ENCODE results near the gene TSHZ1. TPM values are rescaled to one million over a fixed set of nuclear protein-coding genes. Genes with fewer than 3 reads are reported as not detected.

Gene TSHZ1
- total RNA-seq, 1 donor from 2014 or later, result 1.3 TPM

DNA sequence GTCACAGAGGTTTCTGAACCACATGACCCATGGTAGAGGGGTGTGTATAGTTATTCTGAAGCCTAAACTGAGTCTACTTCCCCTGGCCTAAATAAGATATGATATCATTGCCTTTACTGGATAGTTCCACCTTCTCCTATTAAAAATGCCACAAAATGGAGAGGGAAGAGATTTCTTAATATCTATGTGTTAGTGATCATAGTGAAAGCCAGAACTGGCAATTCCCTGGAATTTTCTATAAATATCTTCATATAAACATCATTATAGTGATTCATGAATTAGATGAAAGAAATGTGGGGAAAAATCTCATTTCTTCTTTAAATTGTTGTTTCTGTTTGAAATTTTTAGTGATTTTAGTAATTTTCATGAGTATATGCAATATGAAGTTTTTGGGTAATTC lies 45.8 kb downstream of the TSHZ1 start:
- TF ChIP-seq, protein P1, sequence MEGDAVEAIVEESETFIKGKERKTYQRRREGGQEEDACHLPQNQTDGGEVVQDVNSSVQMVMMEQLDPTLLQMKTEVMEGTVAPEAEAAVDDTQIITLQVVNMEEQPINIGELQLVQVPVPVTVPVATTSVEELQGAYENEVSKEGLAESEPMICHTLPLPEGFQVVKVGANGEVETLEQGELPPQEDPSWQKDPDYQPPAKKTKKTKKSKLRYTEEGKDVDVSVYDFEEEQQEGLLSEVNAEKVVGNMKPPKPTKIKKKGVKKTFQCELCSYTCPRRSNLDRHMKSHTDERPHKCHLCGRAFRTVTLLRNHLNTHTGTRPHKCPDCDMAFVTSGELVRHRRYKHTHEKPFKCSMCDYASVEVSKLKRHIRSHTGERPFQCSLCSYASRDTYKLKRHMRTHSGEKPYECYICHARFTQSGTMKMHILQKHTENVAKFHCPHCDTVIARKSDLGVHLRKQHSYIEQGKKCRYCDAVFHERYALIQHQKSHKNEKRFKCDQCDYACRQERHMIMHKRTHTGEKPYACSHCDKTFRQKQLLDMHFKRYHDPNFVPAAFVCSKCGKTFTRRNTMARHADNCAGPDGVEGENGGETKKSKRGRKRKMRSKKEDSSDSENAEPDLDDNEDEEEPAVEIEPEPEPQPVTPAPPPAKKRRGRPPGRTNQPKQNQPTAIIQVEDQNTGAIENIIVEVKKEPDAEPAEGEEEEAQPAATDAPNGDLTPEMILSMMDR (IDR thresholded peaks at IDR 0.05; ENCODE audit: insufficient read depth, low read length, severe bottlenecking), result no peak
- no peaks in the 10 kb centered on the region for H3K36me3 ChIP-seq (ENCODE audit: control insufficient read depth, insufficient read depth, low read length)
- FAIRE-seq, result no peak
- no peaks in the 10 kb centered on the region for H3K27me3 ChIP-seq (ENCODE audit: control insufficient read depth, insufficient read depth, low read length)
- no peak for DNase-seq (ENCODE audit: low read depth)
- H3K4me3 ChIP-seq (ENCODE audit: low read depth, low read length), result no peak overlapping the region

DNA sequence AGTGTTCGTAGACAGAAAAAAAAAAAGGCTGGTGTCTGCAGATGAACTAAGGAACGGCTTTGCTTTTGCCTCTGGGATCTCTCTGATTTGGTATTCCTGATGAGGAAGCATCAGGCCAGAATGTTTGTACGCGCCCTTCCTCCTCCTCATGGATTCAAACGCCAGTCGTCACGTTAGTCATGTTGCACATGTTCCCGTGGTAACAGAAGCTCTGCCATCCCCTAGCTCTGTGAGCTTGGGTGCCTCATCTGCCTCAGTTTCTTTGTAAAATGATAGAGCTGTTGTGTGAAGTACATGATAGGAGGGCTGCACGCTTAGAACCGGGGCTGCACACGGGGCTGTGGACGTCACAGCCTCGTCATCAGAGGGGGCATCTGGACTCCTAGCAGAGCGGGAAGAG lies 47.0 kb downstream of the TSHZ1 start:
- DNase-seq (ENCODE audit: low read depth), result no peak
- TF ChIP-seq, protein P1 (IDR thresholded peaks at IDR 0.05; ENCODE audit: insufficient read depth, low read length, severe bottlenecking), result no peak
- H3K4me3 ChIP-seq (ENCODE audit: low read depth, low read length), result no peak overlapping the region
- H3K27me3 ChIP-seq (ENCODE audit: control insufficient read depth, insufficient read depth, low read length), result no peaks in the 10 kb centered on the region
- no peaks in the 10 kb centered on the region for H3K36me3 ChIP-seq (ENCODE audit: control insufficient read depth, insufficient read depth, low read length)
- FAIRE-seq, result no peak

DNA sequence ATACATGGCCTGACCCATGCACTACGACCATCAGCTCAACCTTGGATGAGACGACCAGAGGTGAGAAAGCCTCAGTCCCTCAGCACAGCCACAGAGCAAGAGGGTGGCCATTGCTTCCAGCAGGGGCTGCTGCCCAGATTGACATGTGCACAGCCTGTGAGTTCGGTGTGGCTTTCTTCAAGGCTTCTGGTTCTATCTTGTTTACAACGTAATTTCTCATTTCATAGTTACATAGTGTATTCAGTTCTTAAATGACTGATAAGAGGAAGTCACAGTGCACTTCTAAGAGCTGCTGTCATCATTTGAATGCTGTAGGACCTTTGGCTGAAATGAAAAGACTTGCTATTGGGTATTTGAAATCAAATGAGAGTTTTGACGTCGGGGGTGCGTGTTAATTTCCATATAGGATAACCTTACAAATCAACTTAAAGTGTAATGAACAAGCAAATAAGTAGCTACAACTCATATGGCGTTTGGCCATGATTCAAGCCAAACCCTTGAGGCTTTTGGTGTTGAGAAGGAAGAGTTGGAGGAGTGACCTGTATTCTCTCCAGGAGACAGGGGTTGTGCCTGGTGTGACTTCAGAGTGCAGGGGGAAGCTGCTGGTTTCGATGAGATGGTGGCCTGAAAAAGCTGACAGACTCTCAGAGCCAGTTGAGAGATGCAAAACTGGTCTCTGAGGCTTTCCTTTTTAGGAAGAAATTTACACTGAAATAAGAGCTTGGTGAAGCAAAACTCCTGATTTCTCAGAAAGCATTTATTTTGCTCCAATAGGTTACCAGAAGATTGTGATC lies 51.0 kb downstream of the TSHZ1 start:
- Histone ChIP-seq H3K27me3 (ENCODE audit: control insufficient read depth, insufficient read depth, low read length) (no peaks in the 10 kb centered on the region), H3K36me3 (ENCODE audit: control insufficient read depth, insufficient read depth, low read length) (no peaks in the 10 kb centered on the region), H3K4me3 (ENCODE audit: low read depth, low read length) (no peak overlapping the region)
- TF ChIP-seq, protein P1 (IDR thresholded peaks at IDR 0.05; ENCODE audit: insufficient read depth, low read length, severe bottlenecking), result no peak
- DNase-seq (ENCODE audit: low read depth) (no peak), FAIRE-seq (no peak)

DNA sequence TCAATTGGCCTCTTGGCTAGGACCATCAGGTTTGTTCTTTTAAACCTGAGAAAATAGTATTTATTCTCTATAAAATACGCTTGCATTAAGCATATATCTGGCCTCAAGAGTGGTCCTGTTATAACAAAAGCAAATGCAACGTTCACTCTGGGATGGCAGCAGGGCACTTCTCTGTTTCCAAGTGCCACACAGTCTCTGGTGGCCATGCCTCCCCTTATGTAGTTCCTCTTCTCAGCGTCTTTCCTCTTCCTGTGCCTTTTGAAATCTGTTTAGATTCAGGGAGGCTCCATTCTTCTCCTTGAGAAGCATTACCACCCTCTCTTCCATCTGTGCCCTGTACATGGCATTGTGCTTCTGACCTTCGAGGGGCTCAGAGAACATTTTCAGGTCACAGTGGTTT lies 51.9 kb downstream of the TSHZ1 start:
- H3K36me3 ChIP-seq (ENCODE audit: control insufficient read depth, insufficient read depth, low read length), result no peaks in the 10 kb centered on the region
- DNase-seq (ENCODE audit: low read depth) (no peak), FAIRE-seq (no peak)
- no peak overlapping the region for H3K4me3 ChIP-seq (ENCODE audit: low read depth, low read length)
- TF ChIP-seq, protein P1 (IDR thresholded peaks at IDR 0.05; ENCODE audit: insufficient read depth, low read length, severe bottlenecking), result no peak
- H3K27me3 ChIP-seq (ENCODE audit: control insufficient read depth, insufficient read depth, low read length), result no peaks in the 10 kb centered on the region

DNA sequence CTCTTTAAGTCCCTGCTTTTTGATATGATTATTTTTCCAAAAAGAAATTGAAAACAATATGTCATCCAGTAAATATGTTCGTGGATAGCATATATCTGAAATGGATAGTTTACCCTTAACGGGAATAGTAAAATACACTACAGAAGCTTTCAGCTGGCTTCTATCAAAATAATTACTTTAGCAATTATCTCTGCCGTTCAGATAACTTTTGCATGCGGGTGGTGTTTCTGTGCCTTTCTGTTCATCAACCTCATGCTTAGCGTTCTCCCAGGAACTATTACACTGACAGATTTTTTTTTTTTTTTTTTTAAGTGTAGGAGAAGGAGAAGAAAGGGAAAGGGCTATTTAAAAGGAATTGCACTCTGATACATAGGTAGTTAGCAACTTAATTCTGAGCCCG lies 53.6 kb downstream of the TSHZ1 start:
- no peak for FAIRE-seq
- no peak overlapping the region for H3K4me3 ChIP-seq (ENCODE audit: low read depth, low read length)
- TF ChIP-seq, protein P1 (IDR thresholded peaks at IDR 0.05; ENCODE audit: insufficient read depth, low read length, severe bottlenecking), result no peak
- DNase-seq (ENCODE audit: low read depth), result no peak
- H3K27me3 ChIP-seq (ENCODE audit: control insufficient read depth, insufficient read depth, low read length), result no peaks in the 10 kb centered on the region
- no peaks in the 10 kb centered on the region for H3K36me3 ChIP-seq (ENCODE audit: control insufficient read depth, insufficient read depth, low read length)
